NCI-H1048 (cell line): ENCODE data around the gene ITPKB.
"Not testable (repeated sequence)": the region's sequence is repeated elsewhere in the genome, so short reads cannot be mapped to it uniquely, and the experiment has no call there.

Experiments used
- DNase-seq: peaks from one replicate; lab custom pipeline; 2025; lab: John Stamatoyannopoulos, UW

The ITPKB gene

GRCh38 chr1:226651041-226651731 lies 87.9 kb downstream of the ITPKB start:
- DNase-seq, result no peak

- DNase-seq, result no peak
Observed at GRCh38 chr1:226650236-226650841, 88.7 kb downstream of the ITPKB start.

GRCh38 chr1:226649780-226650179 lies 89.3 kb downstream of the ITPKB start:
- DNase-seq, result no peak

GRCh38 chr1:226649244-226649643 lies 89.8 kb downstream of the ITPKB start:
- no peak for DNase-seq

GRCh38 chr1:226648421-226648820 lies 90.7 kb downstream of the ITPKB start:
- DNase-seq, result no peak

- no peak for DNase-seq
Observed at GRCh38 chr1:226647719-226648118, 91.4 kb downstream of the ITPKB start.

GRCh38 chr1:226646870-226647449 lies 92.1 kb downstream of the ITPKB start:
- DNase-seq, result no peak

GRCh38 chr1:226646026-226646869 lies 92.8 kb downstream of the ITPKB start:
- DNase-seq, result no peak

- DNase-seq, result no peak
Observed at GRCh38 chr1:226645279-226645976, 93.7 kb downstream of the ITPKB start.

GRCh38 chr1:226644541-226645176 lies 94.4 kb downstream of the ITPKB start:
- DNase-seq, result no peak

- DNase-seq, result no peak
Observed at GRCh38 chr1:226643611-226644540, 95.2 kb downstream of the ITPKB start.

GRCh38 chr1:226643177-226643576 lies 95.9 kb downstream of the ITPKB start:
- DNase-seq, result no peak

- no peak for DNase-seq
Observed at GRCh38 chr1:226642421-226642820, 96.7 kb downstream of the ITPKB start.

GRCh38 chr1:226641671-226642231 lies 97.3 kb downstream of the ITPKB start:
- DNase-seq, result no peak

- DNase-seq, result no peak
Observed at GRCh38 chr1:226640321-226641136, 98.6 kb downstream of the ITPKB start.

- no peak for DNase-seq
Observed at GRCh38 chr1:226639631-226640061, 99.4 kb downstream of the ITPKB start.

GRCh38 chr1:226639206-226639605 lies 99.9 kb downstream of the ITPKB start:
- not testable (repeated sequence) for DNase-seq

GRCh38 chr1:226638608-226639007 lies 100.5 kb downstream of the ITPKB start:
- no peak for DNase-seq

- DNase-seq, result no peak
Observed at GRCh38 chr1:226638001-226638601, 101.0 kb downstream of the ITPKB start.
